GM20000 (cell line): ENCODE measurements around the gene PLEKHA6.

ENCODE experiments used
- DNase-seq: peaks from one replicate; pipeline ENCODE4 v3.0.0; 2012; ENCODE audit warnings: low spot score
- TF ChIP-seq, protein P1 (sequence below): IDR thresholded peaks from 2 replicates; pipeline ENCODE4 v1.5.1; 2012; ENCODE audit warnings: mild to moderate bottlenecking, control low read depth; ENCODE audit errors: extremely low read depth, missing control alignments

The PLEKHA6 gene

DNA sequence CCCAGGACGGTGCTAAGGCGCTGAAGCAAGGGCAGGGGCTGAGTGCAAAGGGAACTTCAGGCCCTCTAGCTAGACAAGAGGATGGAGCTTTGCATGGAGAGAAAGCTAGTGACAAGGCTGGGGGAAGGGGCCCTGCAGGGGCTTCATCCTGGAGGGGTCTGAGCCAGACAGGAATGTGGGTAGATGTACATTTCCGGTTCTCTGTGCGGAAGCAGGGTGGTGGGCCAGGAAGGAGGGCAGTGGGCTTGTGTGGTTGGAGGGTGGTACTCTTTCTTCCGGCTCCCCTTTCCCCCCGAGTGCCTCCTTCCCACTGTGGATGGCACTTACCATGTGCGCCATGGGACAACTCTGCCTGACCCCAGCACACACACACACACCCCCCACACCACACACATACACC lies 165.0 kb downstream of the PLEKHA6 start:
- TF ChIP-seq, protein P1, sequence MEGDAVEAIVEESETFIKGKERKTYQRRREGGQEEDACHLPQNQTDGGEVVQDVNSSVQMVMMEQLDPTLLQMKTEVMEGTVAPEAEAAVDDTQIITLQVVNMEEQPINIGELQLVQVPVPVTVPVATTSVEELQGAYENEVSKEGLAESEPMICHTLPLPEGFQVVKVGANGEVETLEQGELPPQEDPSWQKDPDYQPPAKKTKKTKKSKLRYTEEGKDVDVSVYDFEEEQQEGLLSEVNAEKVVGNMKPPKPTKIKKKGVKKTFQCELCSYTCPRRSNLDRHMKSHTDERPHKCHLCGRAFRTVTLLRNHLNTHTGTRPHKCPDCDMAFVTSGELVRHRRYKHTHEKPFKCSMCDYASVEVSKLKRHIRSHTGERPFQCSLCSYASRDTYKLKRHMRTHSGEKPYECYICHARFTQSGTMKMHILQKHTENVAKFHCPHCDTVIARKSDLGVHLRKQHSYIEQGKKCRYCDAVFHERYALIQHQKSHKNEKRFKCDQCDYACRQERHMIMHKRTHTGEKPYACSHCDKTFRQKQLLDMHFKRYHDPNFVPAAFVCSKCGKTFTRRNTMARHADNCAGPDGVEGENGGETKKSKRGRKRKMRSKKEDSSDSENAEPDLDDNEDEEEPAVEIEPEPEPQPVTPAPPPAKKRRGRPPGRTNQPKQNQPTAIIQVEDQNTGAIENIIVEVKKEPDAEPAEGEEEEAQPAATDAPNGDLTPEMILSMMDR: no peak
- no peak for DNase-seq

DNA sequence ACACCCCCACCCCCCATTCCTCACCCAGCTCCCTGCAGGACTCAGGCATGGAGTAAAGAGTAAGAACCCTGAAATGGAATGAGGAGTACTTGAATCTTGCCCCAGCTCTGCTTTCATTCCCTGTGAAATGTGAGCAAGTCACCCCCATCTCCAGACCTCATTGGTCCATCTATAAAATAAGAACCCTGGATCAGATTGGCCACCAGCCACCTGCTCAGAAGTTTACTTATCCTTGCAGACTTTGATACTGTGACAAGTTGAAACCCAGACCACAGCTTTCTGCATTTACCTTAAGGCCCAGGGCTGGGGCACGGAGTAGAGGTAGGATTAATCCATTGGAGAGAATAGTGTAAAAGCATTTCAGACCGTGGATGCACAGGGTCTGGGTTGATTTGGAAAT lies 165.6 kb downstream of the PLEKHA6 start:
- DNase-seq: no peak
- TF ChIP-seq, protein P1: no peak

DNA sequence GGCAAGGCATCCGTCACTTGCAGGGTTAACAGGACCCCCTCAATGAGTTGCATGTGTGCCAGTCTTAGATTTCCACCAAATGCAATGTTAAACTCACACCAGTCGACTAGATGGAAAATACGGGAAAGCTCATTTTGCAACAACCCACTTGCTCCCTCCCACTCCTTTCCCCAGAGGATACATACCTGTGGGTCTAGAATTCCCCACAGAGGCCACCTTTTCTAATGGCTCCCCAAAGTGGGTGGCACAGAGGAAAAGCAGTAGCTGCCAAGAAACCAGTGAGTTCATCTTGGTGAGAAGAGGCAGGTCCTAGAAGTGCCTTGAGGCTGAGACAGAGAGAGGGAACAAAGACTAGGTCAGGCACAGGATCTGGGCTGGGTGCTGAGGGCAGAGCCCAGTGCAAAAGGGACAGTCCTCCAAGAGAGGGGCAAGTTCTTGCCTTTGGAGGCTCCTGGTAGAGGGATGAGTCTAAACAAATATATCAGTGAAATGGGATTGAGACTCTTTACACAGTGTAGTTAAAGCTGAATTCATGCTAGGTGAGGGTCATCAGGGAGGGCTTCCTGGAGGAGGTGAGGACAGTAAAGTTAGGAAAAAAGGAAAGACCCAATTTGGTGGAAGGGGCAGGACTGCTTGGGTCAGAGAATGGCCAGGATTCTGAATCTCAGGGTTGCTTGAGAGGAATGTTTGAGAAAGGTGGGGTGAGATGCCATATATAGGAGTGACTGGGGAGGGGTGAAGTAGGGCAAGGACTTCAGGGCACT lies 167.0 kb downstream of the PLEKHA6 start:
- TF ChIP-seq, protein P1: no peak
- DNase-seq: no peak

DNA sequence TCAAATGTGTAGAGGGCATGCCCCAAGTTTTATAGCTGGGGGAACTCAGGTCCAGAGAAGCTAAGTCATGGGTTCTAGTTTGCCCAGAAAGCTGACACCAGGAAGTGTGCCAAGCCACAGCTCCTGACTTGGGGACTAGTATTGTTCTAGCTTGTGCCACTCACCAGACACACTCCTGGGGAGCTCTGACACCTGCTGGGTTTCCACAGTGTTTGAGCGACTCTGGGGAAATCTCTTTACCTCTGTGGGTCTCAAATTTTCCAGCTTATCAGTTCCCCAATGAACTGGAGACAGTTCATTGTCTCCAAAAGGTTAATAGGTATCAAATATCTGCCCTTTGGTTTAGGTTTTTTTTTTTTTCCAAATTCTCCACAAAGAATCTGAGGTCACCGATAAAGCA lies 167.7 kb downstream of the PLEKHA6 start:
- TF ChIP-seq, protein P1: no peak
- no peak for DNase-seq

DNA sequence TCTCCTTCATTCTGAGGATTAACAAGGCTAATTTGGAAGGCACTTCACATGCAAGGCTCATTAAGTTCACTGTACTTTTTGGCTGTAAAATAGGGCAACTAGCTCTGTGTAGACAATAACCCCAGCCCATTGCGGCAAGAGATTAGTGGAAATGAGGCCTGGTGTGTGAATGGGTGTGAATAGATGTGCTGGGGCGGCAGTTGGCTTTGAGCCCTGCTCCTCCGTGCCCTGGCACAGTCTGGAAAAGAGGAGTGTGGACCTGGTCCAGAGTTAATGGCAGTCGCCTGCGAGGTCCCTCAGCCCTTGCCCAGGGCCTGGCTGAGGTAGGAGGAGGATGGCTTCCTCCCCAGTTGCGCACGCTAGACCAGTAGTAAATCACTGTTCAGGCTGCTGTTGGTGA lies 168.3 kb downstream of the PLEKHA6 start:
- no peak for DNase-seq
- TF ChIP-seq, protein P1: no peak

DNA sequence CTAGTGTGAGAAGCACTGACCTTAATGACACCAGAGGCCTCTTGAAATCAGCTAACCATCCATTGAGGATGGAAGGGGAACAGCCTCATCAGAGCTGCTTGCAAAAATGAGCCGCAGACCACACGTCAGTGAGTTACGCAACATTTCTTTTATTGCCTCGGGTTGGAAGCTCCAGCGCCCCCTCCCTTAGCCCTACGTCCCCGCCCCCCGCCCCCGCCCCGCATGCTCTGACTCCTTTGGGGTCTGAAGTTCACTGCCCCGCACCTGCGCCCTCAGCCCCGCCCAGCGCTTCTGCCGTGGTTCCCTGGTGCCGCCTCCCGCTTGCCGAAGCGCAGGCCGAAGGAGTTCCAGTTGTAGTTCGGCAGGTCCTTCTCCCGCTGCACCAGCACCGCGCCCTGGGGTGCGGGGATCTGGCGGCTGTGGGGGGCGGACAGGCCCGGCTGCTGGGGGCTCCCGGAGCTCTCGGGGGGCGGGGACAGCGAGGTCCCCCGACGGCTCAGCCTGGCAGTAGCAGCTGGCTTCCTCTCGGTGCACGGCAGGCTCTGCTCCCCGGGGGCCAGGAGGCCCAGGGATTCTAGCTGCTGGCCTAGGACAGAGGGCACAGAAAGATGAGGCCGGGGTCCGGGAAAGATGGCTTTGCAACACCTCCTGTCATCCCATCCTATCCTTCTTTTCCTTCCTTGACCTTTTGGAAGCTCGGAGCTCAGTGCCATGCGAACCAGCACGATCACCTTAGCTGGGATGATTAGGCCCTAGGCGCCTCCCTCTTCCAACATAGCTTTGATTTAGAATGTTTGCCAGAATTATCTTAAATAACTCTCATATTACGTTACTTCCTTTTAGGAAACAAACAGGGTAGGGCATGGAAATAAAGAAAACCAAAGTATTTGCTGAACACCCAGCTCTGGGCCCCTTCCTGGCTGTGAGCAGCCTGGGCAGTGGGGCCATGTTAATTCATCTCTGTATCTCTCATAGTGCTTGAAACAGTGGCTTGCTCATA lies 169.2 kb downstream of the PLEKHA6 start:
- no peak for DNase-seq
- TF ChIP-seq, protein P1: no peak
